Tibial artery (tissue), 4 donors: ENCODE data around the gene ANKRD2.

ENCODE experiments used
- DNase-seq, 2 donors: peaks; one replicate each; pipeline ENCODE4 v3.0.0-alpha.2; 2019
- H3K27ac ChIP-seq, 2 donors: fragments of 200-600 bp; sonication (generic) in 1 of 2; 1 replicate in 1 of 2; 2 replicates in 1 of 2; pipeline ENCODE4 v1.5.1; 2018 to 2019; ENCODE audit warnings: mild to moderate bottlenecking in 1 of 2
- H3K27me3 ChIP-seq, 2 donors: fragments of 200-600 bp; sonication (generic) in 1 of 2; one replicate each; pipeline versions ENCODE4 v1.5.1 to v1.6.0; 2016 to 2019
- H3K36me3 ChIP-seq, 3 donors: fragments of 200-600 bp; sonication (generic) in 2 of 3; one replicate each; pipeline ENCODE4 v1.5.1; 2016 to 2019; ENCODE audit warnings: mild to moderate bottlenecking in 2 of 3
- H3K4me1 ChIP-seq, 4 donors: fragments of 200-600 bp; sonication (generic) in 2 of 4; 1 replicate in 3 of 4; 2 replicates in 1 of 4; pipeline ENCODE4 v1.5.1; 2016 to 2019
- H3K4me3 ChIP-seq, 2 donors: fragments of 200-600 bp; sonication (generic) in 1 of 2; 1 replicate in 1 of 2; 2 replicates in 1 of 2; pipeline ENCODE4 v1.5.1; 2018 to 2019; ENCODE audit warnings: mild to moderate bottlenecking in 2 of 2
- H3K9me3 ChIP-seq, 3 donors: fragments of 200-600 bp; sonication (generic) in 1 of 3; one replicate each; pipeline ENCODE4 v1.5.1; 2016 to 2019
- CTCF ChIP-seq, 2 experiments: fragments of 200-600 bp in 1 of 2; fragments of 450-650 bp in 1 of 2; IDR thresholded peaks; one replicate each; pipeline ENCODE4 v1.5.1; 2017 to 2019; ENCODE audit warnings: antibody characterized with exemption in 2 of 2, mild to moderate bottlenecking in 1 of 2, moderate library complexity in 1 of 2
- intact Hi-C: fragments of 100-400 bp; cut with DNase I; formaldehyde crosslinking; loops from one replicate; pipeline ENCODE4 v1.15.0; 2023; ENCODE audit warnings: low total_unique reads

The ANKRD2 gene

GRCh38 chr10:97542169-97543024 is 30.2 kb upstream of the ANKRD2 start:
- Histone ChIP-seq H3K27ac (peak overlapping the region; percentile 78 to 88), H3K27me3 (no peaks in the 10 kb centered on the region), H3K9me3 (no peaks in the 10 kb centered on the region), H3K4me1 (peaks cover 4 to 57% (median 45%) of the 10 kb centered on the region in 4 donors), H3K36me3 (no peaks in the 10 kb centered on the region), H3K4me3 (no peak overlapping the region)
- DNase-seq, result peak; percentile 85 to 89
- no peak for TF ChIP-seq CTCF (IDR thresholded peaks at IDR 0.05)
- intact Hi-C loops, result no loop called here

- H3K36me3 ChIP-seq, result no peaks in the 10 kb centered on the region
These were observed 29.5 kb upstream of the ANKRD2 start for GRCh38 chr10:97543025-97543546.

GRCh38 chr10:97546456-97547270 is 25.9 kb upstream of the ANKRD2 start:
- Histone ChIP-seq H3K4me1 (peaks cover 4 to 49% (median 29%) of the 10 kb centered on the region in 4 donors), H3K9me3 (no peaks in the 10 kb centered on the region), H3K4me3 (no peak overlapping the region), H3K27me3 (no peaks in the 10 kb centered on the region), H3K36me3 (no peaks in the 10 kb centered on the region), H3K27ac (no peak overlapping the region)
- no peak for DNase-seq
- intact Hi-C loops, result no loop called here
- TF ChIP-seq CTCF (IDR thresholded peaks at IDR 0.05), result no peak

More at GRCh38 chr10:97543025-97543546, 29.5 kb upstream of the ANKRD2 start:
- no peak overlapping the region for H3K4me3 ChIP-seq
- no peaks in the 10 kb centered on the region for H3K27me3 ChIP-seq
- H3K27ac ChIP-seq, result peak overlapping the region; percentile 78 to 88
- H3K9me3 ChIP-seq, result no peaks in the 10 kb centered on the region
- intact Hi-C loops, result no loop called here
- peaks cover 4 to 58% (median 45%) of the 10 kb centered on the region in 4 donors for H3K4me1 ChIP-seq
- peak; percentile 92 to 93 for DNase-seq
- no peak for TF ChIP-seq CTCF (IDR thresholded peaks at IDR 0.05)

- no peak overlapping the region for H3K27ac ChIP-seq
- H3K4me3 ChIP-seq, result no peak overlapping the region
- no peaks in the 10 kb centered on the region for H3K36me3 ChIP-seq
- TF ChIP-seq CTCF (IDR thresholded peaks at IDR 0.05), result no peak
- intact Hi-C loops, result no loop called here
- H3K9me3 ChIP-seq, result no peaks in the 10 kb centered on the region
- no peaks in the 10 kb centered on the region for H3K27me3 ChIP-seq
- DNase-seq, result no peak
- H3K4me1 ChIP-seq, result peaks cover 4 to 44% (median 25%) of the 10 kb centered on the region in 4 donors
These were observed 25.3 kb upstream of the ANKRD2 start for GRCh38 chr10:97547271-97547600.

GRCh38 chr10:97547962-97548361 is 24.6 kb upstream of the ANKRD2 start:
- no peak for DNase-seq
- intact Hi-C loops, result no loop called here

More at GRCh38 chr10:97547962-97548361, 24.6 kb upstream of the ANKRD2 start:
- Histone ChIP-seq H3K36me3 (no peaks in the 10 kb centered on the region), H3K4me3 (no peak overlapping the region), H3K9me3 (no peaks in the 10 kb centered on the region), H3K4me1 (peaks cover 4 to 37% (median 18%) of the 10 kb centered on the region in 4 donors), H3K27ac (no peak overlapping the region), H3K27me3 (no peaks in the 10 kb centered on the region)
- no peak for TF ChIP-seq CTCF (IDR thresholded peaks at IDR 0.05)
